HFFc6 (cell line): ENCODE data around the gene PTGES. TPM values are rescaled to one million over a fixed set of nuclear protein-coding genes. Genes with fewer than 3 reads are reported as not detected.
A peak's percentile ranks its signal among the peaks of the same experiment; 100 is the strongest.

Experiments used
- DNase-seq: peaks from one replicate; pipeline ENCODE4 v3.0.0-alpha.2; 2018
- H3K27ac Mint-ChIP-seq: 2 replicates; pipeline ENCODE4 v1.8.0; 2020; ENCODE audit warnings: mild to moderate bottlenecking, mixed read lengths
- H3K27me3 Mint-ChIP-seq: 2 replicates; pipeline ENCODE4 v1.8.0; 2021; ENCODE audit warnings: mild to moderate bottlenecking, moderate library complexity, mixed read lengths; ENCODE audit not compliant: insufficient read depth
- H3K36me3 Mint-ChIP-seq: 2 replicates; pipeline ENCODE4 v1.8.0; 2021; ENCODE audit warnings: low read depth, mixed read lengths
- H3K4me1 Mint-ChIP-seq: 2 replicates; pipeline ENCODE4 v1.8.0; 2020; ENCODE audit warnings: low read depth, mixed read lengths
- H3K4me3 Mint-ChIP-seq: 2 replicates; pipeline ENCODE4 v1.8.0; 2020; ENCODE audit warnings: mild to moderate bottlenecking, moderate library complexity, mixed read lengths
- H3K9me3 Mint-ChIP-seq: 2 replicates; pipeline ENCODE4 v1.8.0; 2020; ENCODE audit warnings: mild to moderate bottlenecking, mixed read lengths
- CTCF ChIP-seq: fragments of 200-600 bp; sonication (generic); IDR thresholded peaks from 2 replicates; pipeline ENCODE4 v1.5.0; 2021; ENCODE audit warnings: antibody characterized with exemption, mild to moderate bottlenecking
- total RNA-seq, 6 experiments: library from RNA; stranded (reverse); fragmentation: NEBNext Ultra II Directional; extraction: Animal tissue kit (Norgen Biotek cat#: 25700); gene quantifications; 2 replicates in 1 of 6; 3 replicates in 5 of 6; pipeline ENCODE4 v1.2.3, GENCODE V29; 2021

Gene PTGES
- total RNA-seq, 6 experiments from 2014 or later: 11.3 to 29.6 (median 26.0) TPM

- DNase-seq: peak; percentile 58
- peaks cover 10% of the 10 kb centered on the region for H3K4me1 Mint-ChIP-seq
- peaks cover 2% of the 10 kb centered on the region for H3K27me3 Mint-ChIP-seq
- peak overlapping the region; percentile 62 for H3K27ac Mint-ChIP-seq
- no peaks in the 10 kb centered on the region for H3K36me3 Mint-ChIP-seq
- TF ChIP-seq CTCF: peak; percentile 99
- no peaks in the 10 kb centered on the region for H3K9me3 Mint-ChIP-seq
- peak overlapping the region; percentile 64 for H3K4me3 Mint-ChIP-seq
Measured at GRCh38 chr9:129737479-129738274, 15.2 kb downstream of the PTGES start.

GRCh38 chr9:129736334-129736733 is 16.5 kb downstream of the PTGES start:
- no peak for TF ChIP-seq CTCF
- no peak overlapping the region for H3K27ac Mint-ChIP-seq
- H3K4me3 Mint-ChIP-seq: no peak overlapping the region
- no peaks in the 10 kb centered on the region for H3K9me3 Mint-ChIP-seq
- no peak for DNase-seq
- H3K27me3 Mint-ChIP-seq: peaks cover 2% of the 10 kb centered on the region
- H3K4me1 Mint-ChIP-seq: peaks cover 7% of the 10 kb centered on the region
- H3K36me3 Mint-ChIP-seq: no peaks in the 10 kb centered on the region

GRCh38 chr9:129735546-129735945 is 17.3 kb downstream of the PTGES start:
- Mint-ChIP-seq H3K36me3 (no peaks in the 10 kb centered on the region), H3K27me3 (no peaks in the 10 kb centered on the region; the same call in none of the 2 replicates), H3K4me1 (peaks cover 7% of the 10 kb centered on the region), H3K27ac (no peak overlapping the region), H3K9me3 (no peaks in the 10 kb centered on the region), H3K4me3 (no peak overlapping the region)
- DNase-seq: no peak
- no peak for TF ChIP-seq CTCF

- H3K9me3 Mint-ChIP-seq: no peaks in the 10 kb centered on the region
- H3K4me3 Mint-ChIP-seq: no peak overlapping the region
- H3K36me3 Mint-ChIP-seq: no peaks in the 10 kb centered on the region
- peaks cover 7% of the 10 kb centered on the region for H3K4me1 Mint-ChIP-seq
- TF ChIP-seq CTCF: no peak
- H3K27me3 Mint-ChIP-seq: peaks cover 3% of the 10 kb centered on the region
- H3K27ac Mint-ChIP-seq: no peak overlapping the region
- no peak for DNase-seq
Measured at GRCh38 chr9:129733632-129733953, 19.2 kb downstream of the PTGES start.

GRCh38 chr9:129732946-129733631 is 19.8 kb downstream of the PTGES start:
- H3K9me3 Mint-ChIP-seq: no peaks in the 10 kb centered on the region
- no peaks in the 10 kb centered on the region for H3K36me3 Mint-ChIP-seq
- no peak for TF ChIP-seq CTCF
- no peak overlapping the region for H3K27ac Mint-ChIP-seq
- H3K4me3 Mint-ChIP-seq: no peak overlapping the region
- DNase-seq: no peak
- H3K4me1 Mint-ChIP-seq: peaks cover 2% of the 10 kb centered on the region
- peaks cover 3% of the 10 kb centered on the region for H3K27me3 Mint-ChIP-seq
